ENCODE data around the gene ING1.
A peak's percentile ranks its signal among the peaks of the same experiment; 100 is the strongest.
"Not testable (repeated sequence)": the region's sequence is repeated elsewhere in the genome, so short reads cannot be mapped to it uniquely, and the experiment has no call there.

Gene ING1

DNA sequence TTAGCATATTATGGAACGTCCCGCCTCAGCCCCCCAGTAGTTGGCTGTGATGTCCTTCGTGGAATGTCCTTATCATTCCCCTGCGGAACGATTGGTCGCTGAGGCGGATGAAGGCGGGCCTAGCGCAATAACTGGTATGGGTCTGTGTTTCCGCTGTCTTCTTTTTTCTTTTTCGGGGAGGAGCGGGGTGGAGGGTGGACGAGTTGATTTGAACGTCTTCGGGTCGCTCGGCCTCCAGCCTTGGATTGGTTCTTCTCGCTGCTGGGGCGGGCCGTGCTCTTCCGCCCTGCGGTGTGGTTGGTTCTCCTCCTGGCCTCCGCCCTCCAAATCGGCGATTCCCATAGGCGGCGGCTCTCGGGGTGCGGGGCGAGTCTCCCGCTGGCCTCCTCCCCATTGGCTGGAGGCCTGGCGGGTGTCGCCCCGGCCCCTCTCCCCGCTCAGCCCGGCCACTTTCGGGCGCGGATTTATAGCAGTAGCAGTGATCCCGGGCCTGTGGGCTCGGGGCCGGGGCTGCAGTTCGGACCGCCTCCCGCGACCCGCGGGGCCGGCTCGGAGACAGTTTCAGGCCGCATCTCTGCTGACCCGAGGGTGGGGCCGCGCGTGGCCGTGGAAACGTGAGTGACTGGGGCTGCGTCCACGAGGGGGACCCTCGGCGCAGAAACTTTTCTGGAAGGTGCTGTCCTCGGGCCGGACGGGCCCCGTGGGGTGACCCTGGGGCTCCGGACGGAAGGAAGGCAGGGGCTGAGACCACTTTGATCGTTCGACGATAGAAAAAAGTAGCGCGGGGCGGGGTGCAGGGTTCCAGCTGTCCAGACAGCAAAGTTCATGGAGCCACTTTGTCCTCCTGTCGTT, 2.1 kb downstream of the ING1 start:
- peak; percentile 100 for DNase-seq (ENCODE audit: low spot score)

DNA sequence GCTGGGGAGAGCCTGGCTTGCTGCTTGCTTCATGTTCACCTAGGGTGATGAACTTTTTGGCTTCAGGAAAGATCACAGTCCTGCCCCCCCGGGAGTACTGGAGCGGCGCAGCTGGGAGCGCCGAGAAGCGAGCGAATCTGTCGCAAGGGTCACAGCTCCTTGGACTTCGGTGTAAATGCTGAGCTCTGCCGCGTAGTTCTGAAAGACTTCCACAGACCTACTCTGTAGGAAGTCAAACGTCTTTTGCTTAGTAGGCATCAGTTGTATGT, 2.7 kb downstream of the ING1 start:
- DNase-seq (ENCODE audit: low spot score): no peak

DNA sequence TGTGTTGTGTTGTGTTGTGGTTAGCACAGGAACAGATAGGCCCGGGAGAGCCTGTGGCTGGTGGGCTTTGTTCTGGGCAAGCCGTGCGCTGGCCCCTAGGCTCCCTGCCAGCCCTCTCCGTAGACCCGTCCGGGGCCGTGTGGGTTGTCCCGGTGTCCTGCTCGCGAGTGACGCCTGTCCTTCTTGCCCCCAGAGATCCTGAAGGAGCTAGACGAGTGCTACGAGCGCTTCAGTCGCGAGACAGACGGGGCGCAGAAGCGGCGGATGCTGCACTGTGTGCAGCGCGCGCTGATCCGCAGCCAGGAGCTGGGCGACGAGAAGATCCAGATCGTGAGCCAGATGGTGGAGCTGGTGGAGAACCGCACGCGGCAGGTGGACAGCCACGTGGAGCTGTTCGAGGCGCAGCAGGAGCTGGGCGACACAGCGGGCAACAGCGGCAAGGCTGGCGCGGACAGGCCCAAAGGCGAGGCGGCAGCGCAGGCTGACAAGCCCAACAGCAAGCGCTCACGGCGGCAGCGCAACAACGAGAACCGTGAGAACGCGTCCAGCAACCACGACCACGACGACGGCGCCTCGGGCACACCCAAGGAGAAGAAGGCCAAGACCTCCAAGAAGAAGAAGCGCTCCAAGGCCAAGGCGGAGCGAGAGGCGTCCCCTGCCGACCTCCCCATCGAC, 5.7 kb downstream of the ING1 start:
- DNase-seq (ENCODE audit: low spot score): no peak

DNA sequence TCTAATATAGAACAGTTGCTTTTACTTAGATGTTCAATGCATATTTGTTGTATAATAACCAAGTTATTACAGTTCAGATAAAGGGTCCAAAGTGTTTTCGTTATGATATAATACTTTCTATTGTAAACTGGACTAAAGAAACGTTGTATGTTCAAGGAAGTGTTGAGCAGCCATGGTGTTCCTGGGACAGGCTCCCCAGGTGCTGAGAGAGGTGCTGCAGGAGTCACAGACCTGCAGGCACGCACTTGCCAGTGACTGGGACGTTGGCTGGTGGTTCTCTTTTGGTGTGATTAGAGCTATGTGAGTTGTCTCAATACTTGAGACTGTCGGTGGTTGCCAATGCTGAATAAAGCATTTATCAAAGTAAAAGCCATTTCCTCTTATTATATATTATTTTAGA, 9.5 kb downstream of the ING1 start:
- no peak for DNase-seq (ENCODE audit: low spot score)

DNA sequence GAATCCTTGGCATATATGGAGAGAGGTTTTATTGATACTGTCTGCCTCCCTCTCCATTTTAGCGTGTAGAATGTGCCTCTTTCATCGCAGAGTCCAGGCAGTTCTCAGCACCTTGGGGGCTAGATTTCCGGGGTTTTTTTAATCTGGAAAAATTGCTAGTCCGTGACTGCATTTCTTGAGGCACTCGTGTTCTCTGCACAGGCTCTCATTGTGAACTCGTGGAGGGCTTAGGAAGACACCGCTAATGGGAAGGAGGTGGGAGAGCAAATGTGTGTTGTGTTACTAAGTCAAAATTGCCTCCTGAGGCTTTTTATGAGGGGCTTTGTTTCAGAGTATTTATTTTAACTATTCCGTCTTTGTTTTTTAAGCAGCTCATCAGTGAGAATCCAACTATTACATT, 10.1 kb downstream of the ING1 start:
- DNase-seq (ENCODE audit: low spot score): no peak

DNA sequence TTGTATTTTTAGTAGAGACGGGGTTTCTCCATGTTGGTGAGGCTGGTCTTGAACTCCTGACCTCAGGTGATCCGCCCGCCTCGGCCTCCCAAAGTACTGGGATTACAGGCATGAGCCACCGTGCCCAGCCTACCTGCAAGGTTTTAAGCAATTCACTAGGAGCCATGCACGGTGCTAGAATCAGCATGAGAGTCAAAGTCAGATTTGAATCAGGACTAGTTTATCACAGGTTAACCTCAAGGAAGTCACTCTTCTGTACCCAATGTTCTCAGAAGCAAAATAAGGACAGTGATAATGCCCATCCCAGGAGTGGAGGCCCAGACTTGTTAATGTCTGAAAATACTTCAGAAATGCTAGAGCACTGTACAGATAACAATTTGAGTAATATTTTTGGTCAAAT, 12.7 kb downstream of the ING1 start:
- DNase-seq (ENCODE audit: low spot score): not testable (repeated sequence)

DNA sequence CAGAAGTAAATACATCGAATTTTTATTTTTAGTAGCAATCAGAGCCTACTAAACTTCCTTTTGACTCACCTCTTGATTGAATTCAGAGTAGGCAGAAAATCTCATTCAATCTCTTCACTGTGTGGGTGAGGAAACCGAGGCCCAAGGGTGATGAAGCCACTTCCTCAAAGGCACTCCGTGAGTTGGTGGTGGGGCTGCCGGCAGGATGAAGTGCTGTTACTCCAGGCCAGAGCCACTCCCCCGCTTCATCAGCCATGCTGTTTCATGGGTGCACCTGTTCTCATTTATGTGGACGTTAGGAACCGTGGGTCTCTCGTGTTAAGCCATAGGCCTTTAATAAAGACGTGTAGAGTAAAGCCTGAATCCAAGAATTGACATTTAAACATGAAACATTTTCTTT, 13.2 kb downstream of the ING1 start:
- DNase-seq (ENCODE audit: low spot score): no peak

DNA sequence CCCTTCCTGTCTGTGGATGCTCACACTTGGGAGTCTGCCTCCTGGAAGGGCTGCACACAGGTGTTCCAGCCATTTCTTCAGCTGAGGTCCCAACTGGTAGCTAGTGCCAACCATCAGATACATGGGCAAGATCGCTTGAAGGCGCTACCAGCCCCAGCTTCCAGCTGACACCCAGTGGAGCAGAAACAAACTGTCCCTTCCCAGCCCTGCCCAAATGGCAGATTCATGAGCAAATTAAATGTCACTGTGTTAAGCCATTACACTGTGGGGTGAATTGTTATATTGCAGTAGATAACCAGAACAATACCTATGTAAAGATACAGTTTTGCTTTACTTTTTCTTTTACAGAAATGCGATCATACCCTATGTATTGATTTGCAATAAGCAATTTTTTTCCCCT, 17.6 kb downstream of the ING1 start:
- DNase-seq (ENCODE audit: low spot score): no peak

DNA sequence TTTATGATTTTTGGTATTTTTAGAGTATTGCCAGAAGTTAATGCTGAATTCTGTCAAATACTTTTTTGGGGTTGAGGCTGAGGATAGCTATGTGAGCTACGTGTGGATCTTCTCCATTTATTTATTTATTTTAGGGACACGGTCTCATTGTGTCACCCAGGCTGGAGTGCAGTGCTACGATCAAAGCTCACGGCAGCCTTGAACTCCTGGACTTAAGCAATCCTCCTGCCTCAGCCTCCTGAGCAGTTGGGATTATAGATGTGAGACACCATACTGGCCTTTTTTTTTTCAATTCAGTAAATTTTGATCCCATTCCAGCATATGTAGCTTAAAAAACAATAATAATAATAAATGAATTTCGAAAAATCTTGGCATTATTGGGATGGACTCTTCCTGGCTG, 21.1 kb downstream of the ING1 start:
- no peak for DNase-seq (ENCODE audit: low spot score)

DNA sequence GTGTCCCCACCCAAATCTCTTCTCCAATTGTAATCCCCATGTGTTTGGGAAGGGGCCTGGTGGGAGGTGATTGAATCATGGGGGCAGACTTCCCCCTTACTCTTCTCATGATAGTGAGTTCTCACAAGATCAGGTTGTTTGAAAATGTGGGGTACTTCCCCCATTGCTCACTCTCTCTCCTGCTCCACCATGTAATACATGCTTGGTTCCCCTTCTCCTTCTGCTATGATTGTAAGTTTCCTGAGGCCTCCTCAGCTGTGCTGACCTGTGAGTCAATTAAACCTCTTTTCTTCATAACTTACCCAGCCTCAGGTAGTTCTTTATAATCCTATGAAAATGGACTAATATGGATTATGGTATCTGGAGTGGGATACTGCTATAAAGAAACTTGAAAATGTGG, 24.1 kb downstream of the ING1 start:
- no peak for DNase-seq (ENCODE audit: low spot score)

DNA sequence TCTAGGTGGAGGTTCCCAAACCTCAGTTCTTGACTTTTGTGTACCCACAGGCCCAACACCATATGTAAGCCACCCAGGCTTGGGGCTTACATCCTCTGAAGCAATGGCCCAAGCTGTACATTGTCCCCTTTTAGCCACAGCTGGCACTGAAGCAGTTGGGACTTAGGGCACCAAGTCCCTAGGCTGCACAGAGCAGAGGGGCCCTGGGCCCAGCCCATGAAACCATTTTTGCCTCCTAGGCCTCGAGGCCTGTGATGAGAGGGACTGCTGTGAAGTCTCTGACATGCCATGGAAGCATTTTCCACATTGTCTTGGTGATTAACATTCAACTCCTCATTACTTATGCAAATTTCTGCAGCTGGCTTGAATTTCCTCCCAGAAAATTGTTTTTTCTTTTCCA, 30.2 kb downstream of the ING1 start:
- DNase-seq (ENCODE audit: low spot score): no peak

DNA sequence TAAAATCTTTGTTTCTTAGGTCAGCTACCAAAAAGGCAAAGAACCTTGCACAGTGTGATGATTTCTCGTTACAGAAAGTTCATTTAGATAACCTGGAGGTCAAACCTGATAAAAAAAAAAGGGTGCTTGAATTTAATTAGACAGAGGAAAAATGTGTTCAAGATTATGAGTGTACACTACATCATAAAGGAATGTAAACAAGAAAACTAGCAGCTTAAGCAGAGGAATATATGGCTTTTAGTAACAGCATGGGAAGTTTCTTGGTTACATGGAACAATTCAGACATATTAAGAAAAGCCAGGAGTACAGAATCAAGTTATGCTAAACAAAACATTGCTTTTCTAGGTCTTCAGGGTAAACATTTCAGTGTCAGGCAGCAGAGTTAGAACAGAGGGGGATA, 32.9 kb downstream of the ING1 start:
- DNase-seq (ENCODE audit: low spot score): no peak

DNA sequence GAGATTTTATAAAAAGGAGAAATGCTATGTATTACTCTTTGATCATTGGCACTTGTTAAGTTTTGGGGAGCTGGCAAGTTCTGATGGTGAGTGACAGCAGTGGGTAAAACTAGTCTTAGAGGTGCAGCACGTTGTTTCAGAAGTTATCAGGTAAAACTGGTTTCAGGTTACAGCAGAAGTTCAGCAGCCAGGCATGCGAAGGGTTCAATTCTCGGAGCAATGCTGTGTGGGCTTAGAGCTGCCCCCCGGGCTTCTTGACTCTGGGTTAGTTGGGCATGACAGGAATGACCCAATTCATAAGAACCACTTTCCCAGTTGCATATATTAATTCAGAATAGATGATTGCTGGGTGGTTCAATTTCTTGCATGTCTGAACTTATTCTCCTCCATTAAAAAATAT, 34.8 kb downstream of the ING1 start:
- no peak for DNase-seq (ENCODE audit: low spot score)

DNA sequence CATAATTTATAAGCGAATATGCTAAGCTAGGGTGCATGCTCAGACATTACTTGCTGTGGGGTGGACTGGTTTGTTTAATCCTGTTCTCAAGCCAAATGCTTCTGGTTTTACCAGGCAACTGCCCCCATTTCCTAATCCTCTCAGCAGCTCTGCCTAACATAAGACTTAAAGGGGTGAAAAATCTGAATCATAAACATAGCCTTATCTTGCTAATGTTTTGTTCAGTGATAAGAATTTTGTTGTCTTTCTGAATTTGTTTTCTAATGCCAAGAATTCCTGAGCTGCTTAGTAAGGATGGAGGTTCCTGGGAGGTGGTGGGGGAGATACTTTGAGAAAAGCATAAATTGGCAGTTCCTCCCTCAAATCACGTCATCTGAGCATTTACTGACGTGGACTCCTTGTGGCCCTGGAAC, 42.7 kb downstream of the ING1 start:
- DNase-seq (ENCODE audit: low spot score): no peak

DNA sequence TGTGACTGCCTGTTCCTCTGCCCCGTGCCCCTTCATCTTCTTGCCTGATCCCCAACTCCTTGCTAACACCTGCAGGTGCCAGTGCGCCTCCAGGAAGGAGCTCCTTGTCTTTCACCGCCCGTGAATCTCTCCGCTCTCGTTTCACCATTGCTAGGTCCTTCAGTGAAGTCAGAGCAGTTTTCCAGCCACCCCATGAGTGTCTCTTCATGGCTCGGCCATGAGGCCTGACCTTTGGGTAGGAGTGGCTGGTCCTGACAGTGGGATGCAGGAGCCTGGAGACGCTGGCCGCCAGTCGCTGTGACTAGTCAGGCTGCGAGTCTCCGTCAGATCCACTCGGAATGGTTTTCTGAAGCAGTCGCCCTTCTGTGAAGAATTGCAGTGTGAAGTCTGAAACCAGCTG, 43.8 kb downstream of the ING1 start:
- no peak for DNase-seq (ENCODE audit: low spot score)

DNA sequence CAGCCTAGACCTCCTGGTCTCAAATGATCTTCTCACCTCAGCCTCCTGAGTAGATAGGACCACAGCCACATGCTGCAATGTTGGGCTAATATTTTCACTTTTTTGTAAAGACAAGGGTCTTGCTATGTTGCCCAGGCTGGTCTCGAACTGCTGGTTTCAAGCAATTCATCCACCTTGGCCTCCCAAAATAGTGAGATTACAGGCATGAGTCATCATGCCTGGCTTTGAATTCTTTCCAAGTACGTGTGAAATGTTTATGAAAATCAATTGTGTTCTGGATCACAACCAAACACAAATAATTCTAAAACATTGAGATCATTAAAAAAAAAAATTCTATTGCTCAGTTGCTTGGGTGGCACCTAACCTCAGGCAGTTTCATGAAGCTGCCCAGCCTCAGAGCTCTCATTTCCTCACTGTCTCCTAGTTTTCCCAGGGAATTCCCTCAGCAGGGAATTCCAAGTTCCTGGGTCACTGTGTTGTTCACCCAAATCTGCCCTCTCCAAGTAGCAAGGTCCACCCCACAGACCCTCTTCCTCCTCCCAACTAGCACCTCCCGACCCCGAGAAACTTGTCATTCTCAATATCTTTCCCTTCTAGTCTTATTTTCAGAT, 44.8 kb downstream of the ING1 start:
- DNase-seq (ENCODE audit: low spot score): no peak

DNA sequence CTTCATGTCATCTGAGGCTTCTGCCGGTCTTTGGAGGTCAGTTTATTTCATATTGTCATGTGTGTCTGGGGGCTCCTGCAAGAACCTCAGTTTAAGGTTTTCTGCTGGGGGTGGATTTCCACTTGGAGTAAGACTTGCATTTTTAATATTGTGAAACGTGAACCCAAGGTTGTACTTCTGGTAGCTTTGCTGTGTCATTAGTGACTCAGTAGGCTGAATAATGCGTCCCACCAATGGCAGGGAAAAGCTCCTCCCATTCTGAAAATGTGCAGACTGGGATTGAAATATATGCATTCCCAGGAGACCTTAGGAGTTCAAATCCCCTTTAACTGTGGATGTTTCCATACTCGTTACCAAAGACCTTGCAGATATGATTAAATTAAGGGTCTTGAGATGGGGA, 46.2 kb downstream of the ING1 start:
- DNase-seq (ENCODE audit: low spot score): no peak

DNA sequence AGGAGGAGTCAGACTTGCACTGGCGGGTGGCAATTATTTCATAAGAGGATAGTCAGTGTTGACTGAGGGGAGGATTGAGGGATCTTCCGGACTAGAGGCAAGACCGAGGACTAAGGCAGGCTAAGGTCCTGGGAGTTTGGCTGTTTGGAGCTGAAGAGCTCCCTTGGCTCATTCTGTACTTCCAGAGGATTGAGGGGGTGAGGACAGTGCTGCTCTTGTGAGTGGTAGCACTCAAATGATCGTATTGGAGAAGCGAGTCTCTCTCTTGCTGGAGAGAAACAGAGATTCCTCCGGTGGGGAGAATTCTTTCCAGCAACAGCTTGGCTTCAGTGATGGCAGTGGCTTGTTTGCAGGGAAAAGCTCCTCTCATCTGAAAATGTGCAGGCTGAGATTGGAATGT, 47.1 kb downstream of the ING1 start:
- no peak for DNase-seq (ENCODE audit: low spot score)

DNA sequence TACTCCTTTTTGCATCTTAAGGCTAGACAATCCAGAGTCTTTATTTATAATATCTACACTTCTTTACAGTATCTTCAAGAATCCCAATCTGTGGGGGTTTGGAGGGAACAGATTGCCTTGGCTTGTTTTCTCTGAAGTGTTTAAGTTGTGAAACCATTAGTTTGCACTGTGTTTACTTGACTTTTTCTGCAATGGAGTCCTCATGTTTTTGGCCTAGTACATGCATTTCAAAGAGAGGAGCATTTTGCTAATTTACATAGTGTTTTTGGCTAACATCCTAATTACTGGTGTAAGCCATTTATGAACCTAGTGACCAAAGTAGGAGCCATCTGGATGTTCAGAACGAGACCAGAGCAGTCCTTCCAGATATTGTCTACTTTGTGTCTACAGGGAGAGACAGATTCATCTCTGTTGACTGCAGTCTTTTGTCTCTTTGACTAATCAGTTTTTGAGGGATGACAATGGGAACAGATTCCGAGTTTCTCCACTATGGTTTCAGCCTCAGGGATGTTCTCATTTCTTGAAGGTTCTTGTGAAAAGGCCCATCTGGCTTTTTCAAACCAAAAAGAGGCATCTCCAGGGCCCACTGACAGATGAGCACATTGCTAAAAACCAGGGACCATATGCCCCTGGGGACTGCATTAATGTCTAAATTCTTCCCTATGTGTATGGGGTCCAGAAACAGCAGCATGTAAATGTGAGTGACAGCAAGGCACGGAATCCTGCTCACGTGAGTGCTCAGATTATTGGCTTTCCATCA, 53.4 kb downstream of the ING1 start:
- DNase-seq (ENCODE audit: low spot score): no peak

DNA sequence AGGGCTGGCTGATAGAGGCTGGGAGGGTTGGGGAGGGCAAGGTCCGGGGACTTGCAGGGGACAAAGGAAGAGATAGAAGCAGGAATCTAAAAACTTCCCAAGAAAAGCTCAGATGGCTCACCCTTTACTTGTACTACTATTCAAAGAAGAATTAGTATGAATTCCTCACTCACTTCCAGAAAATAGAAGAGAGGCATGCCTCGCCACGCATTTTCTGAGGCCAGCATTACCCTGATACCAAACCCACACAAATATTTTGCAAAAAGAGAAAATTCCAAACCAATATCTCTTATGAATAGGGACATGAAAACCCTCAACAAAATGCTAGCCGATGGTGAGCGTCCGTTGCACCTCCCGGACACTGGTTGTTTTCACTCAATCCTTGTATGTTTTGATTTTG, 54.0 kb downstream of the ING1 start:
- no peak for DNase-seq (ENCODE audit: low spot score)

DNA sequence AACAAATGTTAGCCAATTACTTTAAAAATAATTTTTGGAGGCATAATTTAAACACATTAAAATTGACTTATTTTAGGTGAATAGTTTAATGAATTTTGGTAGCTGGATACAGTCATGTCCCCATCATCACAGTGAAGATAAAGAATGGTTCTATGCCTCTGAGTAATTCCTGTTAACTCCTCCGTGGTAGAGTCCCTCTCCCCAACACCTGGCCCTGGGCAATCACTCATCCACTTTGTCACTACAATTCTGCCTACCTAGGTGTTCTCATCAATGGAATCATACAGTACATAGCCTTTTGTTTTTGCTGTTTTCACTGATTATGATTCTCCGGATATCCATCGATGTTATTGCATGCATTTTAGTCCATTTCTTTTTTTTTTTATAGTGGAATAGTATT, 55.6 kb downstream of the ING1 start:
- no peak for DNase-seq (ENCODE audit: low spot score)

DNA sequence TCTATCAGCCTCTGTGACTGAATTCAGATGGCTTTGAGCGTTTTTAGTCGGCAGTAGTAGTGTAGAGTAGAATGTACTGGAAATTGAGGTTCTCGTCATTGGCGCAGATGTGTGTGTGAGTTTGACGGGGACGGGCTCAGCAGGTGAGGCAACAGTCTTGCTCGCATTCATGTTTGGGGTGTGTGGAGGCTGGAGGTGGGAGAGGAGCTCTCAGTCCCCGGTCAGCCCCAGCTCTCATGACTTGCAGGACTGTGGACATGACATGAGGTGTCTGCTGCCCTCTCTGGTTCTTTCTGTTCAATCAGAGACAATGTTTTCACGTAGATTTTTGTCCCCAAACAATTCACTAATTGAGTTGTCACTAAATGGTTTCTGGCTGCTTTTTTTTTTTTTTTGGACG, 57.2 kb downstream of the ING1 start:
- no peak for DNase-seq (ENCODE audit: low spot score)

DNA sequence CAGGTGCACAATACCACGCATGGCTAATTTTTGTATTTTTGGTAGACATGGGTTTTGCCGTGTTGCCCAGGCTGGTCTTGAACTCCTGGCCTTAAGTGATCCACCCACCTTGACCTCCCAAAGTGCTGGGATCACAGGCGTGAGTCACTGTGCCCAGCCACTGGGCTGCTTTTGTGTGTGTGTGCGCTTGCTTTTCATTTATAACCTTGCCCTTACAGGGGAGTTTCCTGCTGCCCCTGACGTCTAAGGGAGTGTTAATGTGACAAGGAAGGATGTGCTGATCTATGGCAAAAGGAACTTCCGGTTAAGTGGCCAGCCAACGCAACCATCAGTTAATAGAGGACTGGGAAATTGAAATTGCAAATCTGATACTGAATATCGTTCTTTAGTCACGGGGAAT, 57.7 kb downstream of the ING1 start:
- no peak for DNase-seq (ENCODE audit: low spot score)

Data from pons (tissue), 1 donor.